ENCODE data around the gene ZBTB2.
"Not testable (repeated sequence)": the region's sequence is repeated elsewhere in the genome, so short reads cannot be mapped to it uniquely, and the experiment has no call there.

ZBTB2 gene

DNA sequence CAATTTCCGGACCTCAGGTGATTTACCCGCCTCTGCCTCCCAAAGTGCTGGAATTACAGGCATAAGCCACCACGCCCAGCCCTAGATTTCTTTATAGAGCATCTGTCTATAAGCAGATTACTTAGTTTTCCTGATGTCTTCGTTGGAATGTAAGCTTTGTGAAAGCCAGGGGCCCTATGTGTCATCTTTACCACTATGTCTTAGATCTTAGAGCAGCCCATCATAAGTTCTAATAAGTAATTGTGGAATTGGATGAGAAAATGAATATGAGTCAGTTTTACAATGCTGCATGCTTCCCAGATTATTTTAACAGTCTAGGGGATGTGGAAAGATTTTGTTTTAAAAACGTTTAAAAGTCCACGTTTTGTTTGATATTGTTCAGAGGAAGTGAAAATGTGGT lies 9.1 kb upstream of the ZBTB2 start:
- no peak for DNase-seq

DNA sequence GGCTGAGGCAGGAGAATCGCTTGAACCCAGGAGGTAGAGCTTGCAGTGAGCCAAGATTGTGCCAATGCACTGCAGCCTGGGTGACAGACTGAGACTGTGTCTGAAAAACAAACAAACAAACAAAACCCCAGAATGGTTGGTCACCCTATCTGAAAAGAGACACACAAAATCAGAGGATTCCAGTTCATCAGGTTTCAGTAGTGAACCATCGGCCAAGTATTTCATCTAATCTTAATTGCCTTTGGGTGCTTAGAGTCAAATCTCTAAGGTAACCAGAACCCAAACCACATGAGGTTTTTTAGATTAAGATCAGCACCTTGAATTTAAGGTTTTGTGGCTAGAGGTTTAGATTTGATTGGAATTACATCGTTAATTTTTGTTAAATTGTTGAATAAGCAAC lies 8.3 kb upstream of the ZBTB2 start:
- DNase-seq, result no peak

DNA sequence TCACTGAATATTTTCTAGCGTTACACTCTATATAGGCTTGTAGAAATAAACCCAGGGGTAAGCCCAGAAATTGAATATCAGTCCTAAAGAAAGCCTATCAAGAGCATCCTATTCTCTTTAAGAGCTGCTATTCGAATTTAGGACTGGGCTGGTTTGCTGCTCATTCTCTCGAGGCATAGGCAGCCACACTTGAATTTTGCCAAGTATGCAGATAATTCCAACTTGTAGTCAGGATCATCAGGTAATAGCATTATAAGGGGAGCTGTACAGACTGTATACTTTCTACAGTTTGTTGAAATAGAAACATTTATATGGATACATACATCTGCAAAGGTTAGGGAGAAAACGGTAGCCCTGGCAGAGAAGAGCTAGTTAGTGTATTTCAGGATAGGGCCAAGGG lies 2.1 kb upstream of the ZBTB2 start:
- DNase-seq, result no peak

DNA sequence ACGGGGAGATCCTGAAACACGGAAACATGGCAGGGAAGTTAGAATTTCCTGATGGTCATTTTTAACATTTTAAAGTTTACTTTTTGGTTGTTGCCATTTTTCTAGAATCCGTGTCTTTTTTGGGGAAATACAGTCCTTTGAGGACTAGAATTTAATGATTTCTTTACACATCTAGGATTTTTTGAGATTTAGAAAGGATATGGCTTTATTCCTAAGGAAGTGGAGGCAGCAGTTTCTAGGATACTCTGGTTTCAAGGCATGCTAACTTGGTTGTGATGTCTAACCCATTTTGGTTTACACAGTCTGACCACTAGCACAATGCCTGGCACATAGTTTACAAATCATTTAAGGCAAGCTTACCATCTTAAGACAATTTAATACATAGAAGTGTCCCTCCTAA lies 1.1 kb upstream of the ZBTB2 start:
- DNase-seq, result no peak

DNA sequence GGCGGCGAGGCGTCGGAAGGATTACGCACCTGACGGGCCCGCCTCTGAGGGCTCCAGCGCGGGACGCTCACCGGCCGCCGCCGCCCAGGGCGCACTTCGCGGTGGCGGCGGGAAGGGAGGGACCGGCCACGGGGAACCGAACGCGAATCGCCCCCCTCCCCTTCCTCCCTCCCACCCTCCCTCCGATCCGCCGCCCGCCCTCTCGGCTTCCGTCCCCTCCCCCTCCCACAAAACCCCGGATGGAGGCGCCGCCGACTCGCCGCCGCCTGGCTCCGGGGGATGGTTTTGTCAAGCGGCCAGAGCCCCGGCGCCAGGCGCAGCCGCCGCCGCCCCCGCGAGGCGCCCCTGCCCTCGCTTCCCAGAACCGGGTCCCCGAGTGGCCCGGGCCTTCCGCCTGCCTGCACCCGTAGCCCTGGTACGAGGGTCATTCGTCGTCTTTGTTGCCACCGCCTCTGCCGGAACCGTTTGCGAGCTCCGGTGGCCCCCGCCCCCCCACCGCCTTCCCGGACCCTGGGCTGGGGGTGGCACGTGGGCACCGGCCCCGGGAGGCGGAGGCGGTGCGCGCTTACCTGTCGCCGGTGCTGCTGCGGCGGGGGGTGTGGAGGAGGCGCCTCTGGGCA lies 398 bp downstream of the ZBTB2 start:
- peak; percentile 83 for DNase-seq

DNA sequence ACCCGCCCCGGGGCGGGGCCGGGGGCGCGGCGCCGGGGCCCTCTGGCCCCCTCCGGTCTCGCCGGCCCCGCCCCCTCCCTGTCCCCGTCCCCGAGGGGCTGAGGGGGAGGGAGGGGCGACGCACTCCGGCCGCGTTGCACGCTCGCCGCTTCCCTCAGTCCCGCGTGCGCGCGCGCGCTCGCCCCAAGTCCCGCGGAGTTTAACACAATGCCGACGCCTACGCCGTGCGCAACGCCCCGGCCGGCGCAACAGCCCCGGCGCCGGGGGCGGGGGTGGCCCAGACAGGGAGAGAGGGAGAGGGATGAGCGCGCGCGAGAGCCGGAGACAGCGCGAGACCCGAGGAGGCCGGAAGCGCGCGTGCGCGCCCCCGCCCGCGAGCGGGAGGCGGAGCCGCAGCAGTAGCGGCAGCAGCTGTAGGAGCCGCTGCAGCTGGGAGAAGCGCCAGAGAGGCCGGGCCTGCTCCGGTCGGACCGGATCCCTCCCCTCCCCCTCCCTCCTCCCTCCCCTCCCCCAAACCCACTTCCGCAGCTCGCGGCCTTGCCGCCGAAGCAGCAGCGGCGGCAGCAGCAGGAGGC lies 996 bp downstream of the ZBTB2 start:
- DNase-seq, result peak; percentile 99

DNA sequence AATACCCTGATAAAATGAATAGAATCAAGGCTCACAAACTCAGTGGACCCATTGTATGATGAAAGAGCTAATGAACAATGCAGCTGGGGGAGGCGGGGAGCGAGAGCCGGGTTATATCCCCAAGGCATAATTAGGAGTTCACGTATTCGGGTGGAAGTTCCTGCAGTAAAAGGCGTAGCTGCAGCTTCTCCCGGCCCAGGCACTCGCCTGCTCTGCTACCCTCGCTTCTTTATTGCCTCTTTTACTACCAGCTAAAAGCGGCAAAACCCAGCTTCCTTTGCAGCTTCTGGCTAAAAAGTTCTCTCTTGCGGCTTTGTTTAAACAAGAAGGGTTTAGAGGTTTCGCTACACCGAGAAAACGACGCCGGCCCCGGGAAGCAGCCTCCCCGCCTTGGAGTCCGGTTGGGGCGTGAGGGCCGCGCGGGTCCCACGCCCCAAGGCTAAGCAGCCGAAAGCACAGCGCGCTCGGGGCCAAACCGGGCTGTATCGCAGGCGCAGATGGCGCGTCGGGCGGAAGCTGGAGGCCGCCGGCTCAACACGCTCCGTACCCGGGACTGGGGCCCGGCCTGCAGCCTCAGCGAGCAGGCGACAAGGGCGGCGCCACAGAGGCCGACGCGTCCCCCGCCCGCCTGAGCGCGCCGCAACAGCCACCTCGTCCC lies 1.6 kb downstream of the ZBTB2 start:
- DNase-seq, result peak; percentile 48

DNA sequence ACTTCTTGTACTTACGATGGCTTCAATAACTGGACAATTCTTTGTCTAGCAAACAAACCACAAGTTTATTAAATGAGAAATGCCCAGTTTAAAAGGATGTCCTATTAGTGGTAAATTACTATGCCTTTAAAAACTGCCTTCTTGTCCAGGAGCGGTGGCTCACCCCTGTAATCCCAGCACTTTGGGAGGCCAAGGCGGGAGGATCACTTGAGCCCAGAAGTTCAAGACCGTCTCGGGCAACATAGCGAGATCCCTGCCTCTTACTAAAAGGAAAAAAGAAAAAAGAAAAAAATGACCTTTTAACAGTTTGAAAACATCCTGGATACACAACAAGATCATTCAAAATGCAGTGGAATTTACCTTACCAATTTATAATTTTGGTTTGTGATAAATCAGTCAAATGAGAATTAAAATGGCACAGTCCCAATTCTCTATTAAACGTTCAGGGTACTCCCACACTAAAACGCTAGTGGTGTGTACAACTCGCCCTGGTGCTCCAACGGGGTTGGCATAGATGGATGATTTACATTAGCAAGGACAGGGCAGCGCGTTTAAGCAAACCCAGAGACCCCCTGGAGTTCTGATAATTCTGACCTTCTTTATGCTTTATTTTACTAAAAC lies 2.3 kb downstream of the ZBTB2 start:
- no peak for DNase-seq

DNA sequence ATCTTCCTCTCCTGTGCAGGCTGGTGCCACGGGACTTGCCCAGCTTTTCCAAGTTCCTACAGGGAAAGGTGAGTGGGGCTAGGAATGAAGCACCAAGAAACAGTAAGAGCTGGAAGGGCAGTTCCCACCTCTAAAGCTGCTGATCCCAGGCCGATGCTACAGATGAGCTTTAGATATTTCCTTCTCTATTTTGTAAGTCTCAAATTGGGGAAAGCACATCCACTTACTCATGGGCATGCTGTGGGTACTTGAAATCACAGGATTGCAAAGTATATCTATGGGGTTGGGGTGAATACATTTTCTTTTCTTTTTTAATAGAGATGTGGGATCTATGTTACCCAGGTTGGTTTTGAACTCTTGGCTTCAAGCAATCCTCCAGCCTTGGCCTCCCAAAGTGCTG lies 3.1 kb downstream of the ZBTB2 start:
- no peak for DNase-seq

DNA sequence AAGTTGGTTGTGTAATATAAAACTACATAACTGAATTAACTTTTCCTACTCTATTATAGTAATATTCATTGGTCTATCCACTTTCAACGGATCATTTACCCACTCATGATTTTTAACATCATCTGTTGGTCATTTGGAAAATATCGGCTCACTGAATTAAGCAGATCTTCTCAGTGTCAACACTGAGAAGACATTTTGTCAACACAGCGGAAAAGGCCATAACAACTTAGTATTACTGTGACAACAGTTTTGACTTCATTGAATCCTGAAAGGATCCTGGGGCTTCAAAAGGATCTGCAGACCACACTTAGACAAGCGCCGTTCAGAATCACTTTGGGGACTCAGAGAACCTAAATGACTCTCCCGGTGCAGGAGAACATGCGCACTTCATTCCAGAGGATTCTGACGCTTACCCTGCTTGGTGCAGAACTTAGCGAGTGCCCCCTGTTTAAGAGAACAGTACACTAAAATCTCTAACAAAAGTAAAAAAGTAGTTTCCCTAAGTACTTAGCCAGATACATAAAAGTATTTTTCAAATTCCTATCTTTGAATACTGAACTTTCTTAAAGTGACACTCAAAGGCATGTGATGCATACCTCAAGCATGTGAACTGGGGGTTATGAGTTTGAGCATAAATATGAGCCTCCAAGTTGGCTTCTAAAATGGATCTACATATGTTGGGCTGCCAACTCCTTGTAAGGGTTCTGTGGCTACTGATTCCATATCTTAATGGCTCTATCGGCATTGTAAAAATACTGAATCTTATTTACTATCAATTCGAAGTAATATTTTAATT lies 4.0 kb downstream of the ZBTB2 start:
- DNase-seq, result no peak

DNA sequence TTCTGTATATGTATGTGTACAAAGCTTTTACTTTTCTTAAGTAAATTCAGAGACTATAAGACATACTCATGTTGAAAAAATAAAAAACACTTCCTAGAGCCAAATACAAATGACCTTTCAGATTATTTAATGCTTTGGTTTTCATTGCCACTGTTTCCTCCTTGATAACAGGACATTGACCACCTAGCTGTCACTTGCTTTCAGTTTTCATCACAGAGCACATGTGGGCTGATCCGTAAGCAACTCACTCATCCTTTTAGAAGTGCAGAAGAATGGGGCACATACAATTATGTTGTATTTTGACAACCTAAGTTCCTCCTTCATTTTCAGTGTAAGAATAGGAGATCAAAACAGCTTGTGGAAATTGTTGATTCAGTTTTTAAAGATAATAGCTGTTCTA lies 6.2 kb downstream of the ZBTB2 start:
- DNase-seq, result no peak

DNA sequence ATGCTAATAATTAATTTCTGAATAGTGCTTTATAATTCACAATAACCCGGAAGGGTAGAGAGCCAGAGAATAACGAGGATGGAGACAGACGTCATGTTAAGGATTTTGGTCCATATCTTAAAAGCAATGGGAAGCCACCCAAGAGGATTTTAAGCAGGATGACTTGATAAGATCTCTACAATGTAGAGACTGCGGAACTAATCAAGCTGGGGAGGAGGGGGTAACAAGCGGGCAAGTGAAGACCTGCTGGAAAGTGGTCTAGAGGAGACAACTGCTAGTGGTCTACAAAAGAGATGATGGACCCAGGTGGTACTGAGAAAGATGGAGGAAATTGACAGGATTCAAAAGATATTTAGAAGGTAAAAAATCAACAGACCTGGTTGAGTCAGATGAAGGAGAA lies 7.2 kb downstream of the ZBTB2 start:
- DNase-seq, result no peak

DNA sequence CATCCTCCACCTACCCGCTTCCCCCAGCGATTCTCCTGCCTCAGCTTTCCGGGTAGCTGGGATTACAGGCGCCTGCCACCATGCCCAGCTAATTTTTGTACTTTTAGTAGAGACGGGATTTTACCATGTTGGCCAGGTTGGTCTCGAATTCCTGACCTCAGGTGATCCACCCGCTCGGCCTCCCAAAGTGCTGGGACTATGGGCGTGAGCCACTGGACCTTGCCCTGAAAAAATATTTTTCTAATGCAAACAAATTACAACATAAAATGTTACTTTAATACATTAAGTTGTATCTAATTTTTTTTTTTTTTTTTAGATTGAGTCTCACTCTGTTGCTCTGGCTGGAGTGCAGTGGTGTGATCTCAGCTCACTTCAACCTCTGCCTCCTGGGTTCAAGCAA lies 8.7 kb downstream of the ZBTB2 start:
- not testable (repeated sequence) for DNase-seq

DNA sequence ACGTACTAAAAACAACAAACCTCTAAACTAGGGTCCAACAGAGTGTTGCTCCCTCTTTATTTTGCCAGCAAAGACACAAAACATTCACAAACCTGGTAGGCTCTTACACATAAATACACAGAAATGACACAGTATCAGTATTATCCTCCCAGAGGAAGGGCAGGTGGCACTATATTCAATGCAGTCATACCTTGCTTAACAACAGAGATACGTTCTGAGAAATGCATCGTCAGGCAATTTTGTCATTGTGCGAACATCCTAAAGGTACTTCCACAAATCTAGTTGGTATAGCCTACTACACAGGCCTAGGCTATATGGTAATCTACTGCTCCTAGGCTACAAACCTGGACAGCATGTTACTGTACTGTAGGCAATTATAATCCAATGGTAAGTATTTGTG lies 9.6 kb downstream of the ZBTB2 start:
- no peak for DNase-seq

DNA sequence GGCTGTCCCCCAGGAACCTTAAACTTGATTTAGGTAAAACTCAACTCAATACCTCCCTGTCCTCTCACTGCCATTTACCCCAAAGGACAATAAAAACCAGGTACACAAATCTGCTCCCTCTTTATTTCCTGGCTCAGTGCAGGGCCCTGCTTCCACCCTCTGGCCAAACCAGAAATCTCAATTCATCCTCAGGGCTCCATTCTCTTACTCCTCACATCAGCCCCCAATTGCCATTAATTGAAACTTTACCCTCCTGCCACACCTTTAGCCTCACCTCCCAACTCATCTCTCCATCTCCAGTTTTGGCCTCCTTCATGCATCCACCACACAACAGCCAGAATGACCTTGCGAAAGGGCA lies 10.5 kb downstream of the ZBTB2 start:
- DNase-seq, result no peak

DNA sequence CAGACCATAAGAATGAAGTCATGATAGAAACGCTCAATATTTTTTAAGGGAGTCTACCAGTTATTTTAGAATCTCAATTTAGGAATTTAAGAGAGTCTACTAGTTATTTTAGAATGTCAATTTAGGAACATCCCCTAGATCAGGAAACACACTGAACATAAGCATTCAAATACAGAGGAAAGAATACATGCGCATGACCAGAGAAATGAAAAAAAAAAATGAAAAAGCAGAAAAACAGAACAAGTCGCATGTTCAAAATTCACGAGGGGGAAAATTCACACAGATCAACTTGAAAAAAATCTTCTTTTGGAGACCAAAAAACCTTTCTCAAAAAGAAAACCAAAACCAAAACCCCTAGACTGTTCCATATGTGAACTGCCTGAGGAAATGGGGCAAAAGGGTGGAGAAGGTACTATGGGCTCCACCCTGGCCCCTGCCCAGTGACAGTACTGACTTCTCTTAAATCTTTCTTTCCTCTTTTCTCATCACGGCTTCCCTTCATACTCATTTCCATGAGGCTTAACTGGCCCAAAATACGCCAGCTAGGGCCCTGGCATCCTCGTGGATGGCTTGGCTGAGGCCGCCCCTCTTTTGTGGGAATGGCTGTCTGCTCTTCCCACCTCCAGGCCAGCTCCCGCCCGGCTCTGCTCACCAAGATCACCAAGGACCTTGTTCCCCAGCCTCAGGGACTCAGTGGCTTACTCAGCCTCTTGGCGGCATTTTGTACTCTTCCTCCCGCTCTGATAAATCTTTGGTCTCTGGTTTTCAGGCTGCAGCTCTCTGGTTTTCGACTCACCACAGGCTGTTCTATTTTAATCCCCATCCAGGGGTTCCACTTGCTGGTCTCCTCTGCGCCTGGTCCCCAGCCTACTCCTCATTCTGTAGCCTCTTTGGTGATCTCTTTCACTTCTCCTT lies 11.2 kb downstream of the ZBTB2 start:
- DNase-seq, result peak; percentile 16

DNA sequence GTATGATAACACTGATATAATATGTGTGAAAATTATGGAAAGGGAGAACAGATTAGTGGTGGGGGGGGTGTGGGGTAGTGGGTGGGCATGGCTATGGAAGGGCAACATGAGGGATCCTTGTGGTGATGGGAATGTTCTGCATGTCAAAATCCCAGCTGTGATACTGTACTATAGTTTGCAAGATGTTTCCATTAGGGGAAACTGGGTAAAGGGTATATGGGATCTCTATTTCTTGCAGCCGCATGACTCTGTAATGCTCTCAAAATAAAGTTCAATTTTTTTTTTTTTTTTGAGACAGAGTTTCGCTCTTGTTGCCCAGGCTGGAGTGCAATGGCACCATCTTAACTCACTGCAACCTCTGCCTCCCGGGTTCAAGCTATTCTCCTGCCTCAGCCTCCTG lies 14.3 kb downstream of the ZBTB2 start:
- DNase-seq, result no peak

DNA sequence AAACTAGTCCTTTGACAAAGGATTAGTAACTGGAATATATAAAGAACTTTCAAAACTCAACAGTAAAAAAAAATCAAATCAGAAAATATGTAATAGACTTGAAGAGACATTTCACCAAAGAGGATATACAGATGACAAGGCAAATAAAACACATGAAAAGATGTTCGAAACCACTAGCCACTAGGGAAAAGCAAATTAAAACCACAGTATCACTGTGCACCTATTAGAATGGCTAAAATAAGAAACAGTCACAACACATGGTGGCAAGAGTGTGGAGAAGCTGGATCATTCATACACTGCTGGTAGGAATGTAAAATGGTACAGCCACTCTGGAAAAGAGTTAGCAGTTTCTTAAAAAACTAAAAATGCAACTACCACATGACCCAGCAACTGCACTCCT lies 14.9 kb downstream of the ZBTB2 start:
- DNase-seq, result no peak

DNA sequence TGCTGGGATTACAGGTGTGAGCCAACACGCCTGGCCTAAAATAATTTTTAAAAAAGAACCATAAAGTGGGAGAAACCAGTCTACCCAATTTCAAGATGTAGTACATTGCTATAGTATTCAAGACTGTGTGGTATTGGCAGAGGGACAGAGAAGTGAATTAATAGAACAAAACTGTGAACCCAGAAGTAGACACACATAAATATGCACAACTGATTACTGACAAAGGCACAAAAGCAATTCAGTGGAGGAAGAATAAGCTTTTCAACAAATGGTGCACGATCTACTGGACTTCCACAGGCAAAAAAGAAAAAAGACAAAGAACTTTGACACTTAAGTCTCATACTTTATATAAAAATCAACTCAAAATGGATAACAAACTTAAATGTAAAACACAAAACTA lies 15.5 kb downstream of the ZBTB2 start:
- DNase-seq, result no peak

DNA sequence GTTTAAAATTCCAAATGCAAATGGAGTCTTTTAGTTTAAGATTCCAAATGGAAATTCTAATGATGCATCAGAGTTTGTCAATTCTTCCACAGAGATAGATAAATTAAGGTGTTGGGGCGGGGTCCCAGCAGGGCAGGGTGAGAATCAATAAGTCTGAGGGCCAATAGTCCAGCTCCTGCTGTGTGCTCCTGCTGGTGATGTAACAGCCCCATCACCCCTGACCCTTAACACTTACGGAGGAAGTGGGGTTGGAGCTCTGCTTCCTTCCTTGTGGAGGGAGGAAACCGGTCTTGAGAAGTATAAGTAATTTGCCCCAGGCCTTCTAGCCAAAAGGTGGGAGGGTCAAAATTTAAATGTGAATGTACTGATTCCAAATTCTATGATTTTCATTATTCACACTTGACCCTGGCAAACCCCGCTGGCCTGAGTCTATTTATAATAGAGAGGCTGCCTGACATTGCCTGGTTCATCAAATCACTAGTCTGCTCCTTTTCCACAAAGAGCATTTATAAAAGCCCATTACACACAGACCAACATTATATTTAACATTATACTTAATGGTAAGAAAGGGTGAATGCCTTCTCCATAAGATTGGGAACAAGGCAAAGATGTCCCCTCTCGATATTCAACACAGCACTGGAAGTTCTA lies 17.2 kb downstream of the ZBTB2 start:
- DNase-seq, result no peak

DNA sequence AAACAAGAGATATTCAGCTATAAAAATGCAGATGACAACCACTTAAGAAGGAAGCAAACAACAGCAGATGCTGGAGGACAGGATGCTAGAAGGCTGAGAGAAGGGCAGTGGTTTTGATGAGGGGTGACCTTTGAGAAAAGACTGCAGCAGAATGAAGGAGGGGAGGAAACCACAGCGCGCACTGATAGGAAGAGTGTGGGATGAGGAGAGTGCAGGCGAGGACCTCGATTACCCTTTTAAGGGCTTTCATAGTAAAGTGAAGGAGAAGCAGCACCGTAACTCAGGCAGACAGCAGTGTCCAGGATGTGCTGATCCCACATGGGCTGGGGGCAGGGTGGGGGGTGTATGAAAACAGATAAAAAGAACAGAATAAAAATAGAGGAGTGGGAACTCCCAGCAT lies 19.2 kb downstream of the ZBTB2 start:
- no peak for DNase-seq

DNA sequence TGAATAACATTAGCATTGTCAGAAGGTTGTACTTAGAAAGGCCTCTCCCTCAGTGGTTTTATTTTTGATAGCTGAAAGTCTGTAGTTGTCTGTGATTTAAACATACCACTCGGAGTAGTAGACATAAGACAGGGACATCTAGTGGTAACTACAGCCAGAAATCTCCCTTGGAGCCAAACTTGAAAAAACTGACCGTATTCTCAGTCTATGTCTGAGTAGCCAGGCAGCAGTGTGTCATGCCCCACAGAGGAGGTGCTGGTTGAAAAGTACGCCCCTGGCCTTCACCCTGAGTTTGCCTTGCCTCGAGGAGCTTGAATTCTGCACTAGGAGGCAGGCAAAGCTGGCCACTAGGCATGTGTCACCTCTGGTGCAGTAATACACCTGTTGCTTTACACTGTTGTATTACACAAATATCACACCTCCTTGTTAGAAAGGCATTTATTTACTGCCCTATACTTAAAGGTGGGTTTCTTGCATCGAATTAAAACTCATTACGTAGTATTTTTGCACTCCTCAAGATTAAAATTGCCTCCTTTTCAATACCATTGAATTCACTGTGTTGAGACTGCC lies 20.8 kb downstream of the ZBTB2 start:
- DNase-seq, result no peak

Measured in activated naive CD4-positive, alpha-beta T cell treated with anti-CD3 and anti-CD28 coated beads, Interleukin-2, amount 50 U/mL, for 16 hours (primary cell).